Sigmoid colon (tissue), 4 donors: Measurements from ENCODE around the gene VAC14.

ENCODE experiments used
- CTCF ChIP-seq, 4 experiments: fragments of 450-650 bp in 3 of 4; fragments of 200-600 bp in 1 of 4; IDR thresholded peaks; one replicate each; pipeline ENCODE4 v1.5.1; 2016 to 2019; ENCODE audit warnings: antibody characterized with exemption in 4 of 4, mild to moderate bottlenecking in 3 of 4, moderate library complexity in 2 of 4
- EP300 ChIP-seq, 4 donors: sonication (generic); formaldehyde crosslinking; IDR thresholded peaks; one replicate each; pipeline ENCODE4 v1.6.1; 2017; ENCODE audit warnings: antibody characterized with exemption in 4 of 4
- POLR2A ChIP-seq, 2 donors: fragments of 450-650 bp; IDR thresholded peaks; one replicate each; pipeline ENCODE4 v1.6.1; 2016; ENCODE audit warnings: antibody characterized with exemption in 2 of 2, mild to moderate bottlenecking in 2 of 2, moderate library complexity in 2 of 2
- POLR2AphosphoS5 ChIP-seq, 4 donors: sonication (generic); formaldehyde crosslinking; IDR thresholded peaks; one replicate each; pipeline ENCODE4 v1.6.1; 2017; ENCODE audit warnings: antibody characterized with exemption in 4 of 4

GRCh38 chr16:70708366-70709246, 92.4 kb downstream of the VAC14 start:
- TF ChIP-seq POLR2A (IDR thresholded peaks at IDR 0.05), result no peak
- no peak for TF ChIP-seq EP300 (IDR thresholded peaks at IDR 0.05)
- TF ChIP-seq CTCF (IDR thresholded peaks at IDR 0.05), result no peak
- TF ChIP-seq POLR2AphosphoS5 (IDR thresholded peaks at IDR 0.05), result no peak
